H9 (cell line): ENCODE results near the gene TRAIP. TPM values are rescaled to one million over a fixed set of nuclear protein-coding genes. Genes with fewer than 3 reads are reported as not detected.

Experiments used
- DNase-seq: peaks from one replicate; pipeline ENCODE4 v3.0.0-alpha.2; 2017
- H2AFZ ChIP-seq: one replicate; pipeline ENCODE4 v1.6.1; 2013; ENCODE audit warnings: mild to moderate bottlenecking, low read length, control low read depth, moderate library complexity
- H2AK5ac ChIP-seq: 2 replicates; pipeline ENCODE4 v1.6.1; 2013; ENCODE audit warnings: low read length, control low read depth, mixed read lengths; ENCODE audit not compliant: insufficient read length
- H2BK120ac ChIP-seq: one replicate; pipeline ENCODE4 v1.6.1; 2013; ENCODE audit warnings: low read depth, mild to moderate bottlenecking, low read length, control low read depth, inconsistent platforms; ENCODE audit not compliant: poor library complexity, severe bottlenecking
- H2BK12ac ChIP-seq: 2 replicates; pipeline ENCODE4 v1.6.1; 2013; ENCODE audit warnings: low read length, control low read depth, mixed read lengths, low read depth; ENCODE audit not compliant: insufficient read length
- H2BK15ac ChIP-seq: 2 replicates; pipeline ENCODE4 v1.6.1; 2013; ENCODE audit warnings: low read depth, low read length, control low read depth
- H2BK20ac ChIP-seq: one replicate; pipeline ENCODE4 v1.6.1; 2013; ENCODE audit warnings: low read depth, mild to moderate bottlenecking, low read length, control low read depth, inconsistent platforms; ENCODE audit not compliant: poor library complexity, severe bottlenecking
- H2BK5ac ChIP-seq: 2 replicates; pipeline ENCODE4 v1.6.1; 2013; ENCODE audit warnings: low read length, control low read depth, mixed read lengths; ENCODE audit not compliant: insufficient read length
- H3K14ac ChIP-seq: 2 replicates; pipeline ENCODE4 v1.6.1; 2013; ENCODE audit warnings: low read length, control low read depth; ENCODE audit not compliant: insufficient read depth
- H3K18ac ChIP-seq: 2 replicates; pipeline ENCODE4 v1.6.1; 2013; ENCODE audit warnings: low read depth, mild to moderate bottlenecking, mixed read lengths, low read length, control low read depth; ENCODE audit not compliant: insufficient read length
- H3K23ac ChIP-seq: 2 replicates; pipeline ENCODE4 v1.6.1; 2013; ENCODE audit warnings: low read length, control low read depth, mixed read lengths, low read depth; ENCODE audit not compliant: insufficient read length
- H3K23me2 ChIP-seq: 2 replicates; pipeline ENCODE4 v1.6.1; 2013; ENCODE audit warnings: low read depth, mild to moderate bottlenecking, mixed read lengths, low read length, control low read depth; ENCODE audit not compliant: insufficient read length, poor library complexity, severe bottlenecking
- H3K27ac ChIP-seq: 2 replicates; pipeline ENCODE4 v1.5.1; 2013; ENCODE audit warnings: low read length, control low read depth, mixed read lengths, low read depth; ENCODE audit not compliant: insufficient read length
- H3K27me3 ChIP-seq: 2 replicates; pipeline ENCODE4 v1.6.1; 2013; ENCODE audit warnings: low read length, control low read depth, inconsistent platforms; ENCODE audit not compliant: insufficient read depth
- H3K4ac ChIP-seq: 2 replicates; pipeline ENCODE4 v1.6.1; 2013; ENCODE audit warnings: low read depth, mild to moderate bottlenecking, control low read depth, inconsistent platforms, low read length, moderate library complexity
- H3K4me1 ChIP-seq: 2 replicates; pipeline ENCODE4 v1.6.1; 2013; ENCODE audit warnings: low read length, control low read depth, inconsistent platforms; ENCODE audit not compliant: insufficient read depth
- H3K4me2 ChIP-seq: 2 replicates; pipeline ENCODE4 v1.6.1; 2013; ENCODE audit warnings: low read length, control low read depth, mixed read lengths; ENCODE audit not compliant: insufficient read length, insufficient read depth
- H3K56ac ChIP-seq: 2 replicates; pipeline ENCODE4 v1.6.1; 2013; ENCODE audit warnings: low read depth, mild to moderate bottlenecking, mixed read lengths, low read length, control low read depth; ENCODE audit not compliant: insufficient read length
- H3K79me1 ChIP-seq: 2 replicates; pipeline ENCODE4 v1.6.1; 2013; ENCODE audit warnings: low read depth, mild to moderate bottlenecking, moderate library complexity, low read length, control low read depth, inconsistent platforms; ENCODE audit not compliant: insufficient read depth, poor library complexity, severe bottlenecking
- H3K79me2 ChIP-seq: 2 replicates; pipeline ENCODE4 v1.6.1; 2013; ENCODE audit warnings: low read length, control low read depth, inconsistent platforms; ENCODE audit not compliant: insufficient read depth
- H3K9ac ChIP-seq: 2 replicates; pipeline ENCODE4 v1.6.1; 2013; ENCODE audit warnings: low read length, control low read depth, mixed read lengths; ENCODE audit not compliant: insufficient read length; ENCODE audit errors: extremely low read depth
- H3K9me3 ChIP-seq: one replicate; pipeline ENCODE4 v1.6.1; 2013; ENCODE audit warnings: low read depth, low read length, inconsistent platforms; ENCODE audit not compliant: control insufficient read depth
- H3T11ph ChIP-seq: one replicate; pipeline ENCODE4 v1.6.1; 2013; ENCODE audit warnings: mild to moderate bottlenecking, low read length, control low read depth, inconsistent platforms
- H4K20me1 ChIP-seq: one replicate; pipeline ENCODE4 v1.6.1; 2013; ENCODE audit not compliant: control insufficient read depth, insufficient read length, insufficient read depth
- H4K5ac ChIP-seq: 2 replicates; pipeline ENCODE4 v1.6.1; 2013; ENCODE audit warnings: low read depth, mild to moderate bottlenecking, mixed read lengths, low read length, control low read depth; ENCODE audit not compliant: insufficient read length
- H4K8ac ChIP-seq: replicated peaks from 2 replicates; pipeline ENCODE4 v1.6.1; 2013; ENCODE audit warnings: low read length, control low read depth, mixed read lengths, low read depth; ENCODE audit not compliant: insufficient read length
- H4K91ac ChIP-seq: 2 replicates; pipeline ENCODE4 v1.6.1; 2013; ENCODE audit warnings: low read depth, mild to moderate bottlenecking, moderate library complexity, mixed read lengths, low read length, control low read depth; ENCODE audit not compliant: insufficient read length
- H3K27ac Mint-ChIP-seq, 3 experiments: 2 replicates in 2 of 3; 3 replicates in 1 of 3; pipeline ENCODE4 v1.8.0; 2020 to 2021; ENCODE audit warnings: mixed read lengths in 3 of 3, mild to moderate bottlenecking in 1 of 3, moderate library complexity in 1 of 3
- H3K27me3 Mint-ChIP-seq: 2 replicates; pipeline ENCODE4 v1.8.0; 2021; ENCODE audit warnings: low read depth, mild to moderate bottlenecking, moderate library complexity, mixed read lengths
- H3K36me3 Mint-ChIP-seq, 3 experiments: 2 replicates in 2 of 3; 3 replicates in 1 of 3; pipeline ENCODE4 v1.8.0; 2020 to 2021; ENCODE audit warnings: low read depth in 3 of 3, mixed read lengths in 3 of 3; ENCODE audit not compliant: insufficient read depth in 1 of 3
- H3K4me1 Mint-ChIP-seq, 2 experiments: 2 replicates each; pipeline ENCODE4 v1.8.0; 2020; ENCODE audit warnings: mixed read lengths in 2 of 2
- H3K4me3 Mint-ChIP-seq, 2 experiments: 2 replicates in 1 of 2; 3 replicates in 1 of 2; pipeline ENCODE4 v1.8.0; 2020 to 2021; ENCODE audit warnings: mild to moderate bottlenecking in 2 of 2, mixed read lengths in 2 of 2, moderate library complexity in 1 of 2
- H3K9me3 Mint-ChIP-seq, 2 experiments: 2 replicates in 1 of 2; 3 replicates in 1 of 2; pipeline ENCODE4 v1.8.0; 2020; ENCODE audit warnings: mild to moderate bottlenecking in 2 of 2, mixed read lengths in 2 of 2, moderate library complexity in 1 of 2
- WGBS: extraction: QIAGEN DNeasy Blood & Tissue Kit; methylation state at CpG from one replicate; pipeline ENCODE4 v1.1.7; 2013; ENCODE audit warnings: missing lambda C conversion rate, low lambda C conversion rate, mixed read lengths; ENCODE audit not compliant: insufficient read length; ENCODE audit errors: extremely low coverage; 5-methylcytosine and 5-hydroxymethylcytosine counted together
- total RNA-seq: library from RNA; stranded (reverse); gene quantifications from 2 replicates; pipeline ENCODE4 v1.2.1, GENCODE V29; 2021
- TF ChIP-seq, protein P1 (sequence below): fragments of 200-600 bp; sonication (generic); conservative IDR thresholded peaks from 3 replicates; pipeline ENCODE4 v1.8.0; 2021; ENCODE audit warnings: antibody characterized with exemption, mild to moderate bottlenecking

The TRAIP gene
- total RNA-seq, 1 experiment from 2014 or later, result 36.7 TPM

DNA sequence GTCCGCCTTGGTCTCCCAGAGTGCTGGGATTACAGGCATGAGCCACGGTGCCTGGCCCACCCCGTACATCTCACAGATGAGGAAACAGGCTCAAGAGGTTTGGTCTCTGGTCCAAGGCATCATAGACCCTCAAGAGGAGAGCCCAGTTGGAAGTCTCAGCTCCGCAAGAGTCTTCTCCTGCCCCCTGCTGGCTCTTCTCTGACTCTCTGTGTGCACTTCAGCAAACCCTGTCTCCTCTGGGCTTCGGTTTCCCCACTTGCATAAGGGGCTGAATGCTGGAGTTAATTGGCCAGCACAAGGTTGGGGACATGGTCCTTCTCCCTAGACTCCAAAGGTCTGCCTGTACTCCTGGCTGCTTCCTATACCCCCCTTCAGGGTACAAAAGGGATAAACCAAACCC, 43.5 kb upstream of the TRAIP start:
- Histone ChIP-seq H3K18ac (no peak overlapping the region), H3K27ac (no peak overlapping the region), H3K4ac (no peak overlapping the region), H4K20me1 (peaks cover 5% of the 10 kb centered on the region), H3K14ac (no peak overlapping the region), H3T11ph (no peak overlapping the region), H4K91ac (no peak overlapping the region), H3K79me1 (no peaks in the 10 kb centered on the region), H3K56ac (no peak overlapping the region), H2AK5ac (no peak overlapping the region), H3K9me3 (no peaks in the 10 kb centered on the region), H2BK5ac (no peak overlapping the region), H3K79me2 (no peaks in the 10 kb centered on the region), H2BK15ac (no peak overlapping the region), H3K4me2 (no peak overlapping the region), H2BK120ac (no peak overlapping the region), H2BK12ac (no peak overlapping the region), H4K5ac (no peak overlapping the region), H2AFZ (no peak overlapping the region), H3K4me1 (no peaks in the 10 kb centered on the region; the same call in 1 of the 2 replicates), H3K27me3 (no peaks in the 10 kb centered on the region), H4K8ac (no peak overlapping the region), H2BK20ac (no peak overlapping the region), H3K23me2 (no peaks in the 10 kb centered on the region), H3K23ac (no peak overlapping the region), H3K9ac (no peak overlapping the region)
- H3K4me1 Mint-ChIP-seq, result peaks cover 8 to 20% of the 10 kb centered on the region in 2 experiments
- TF ChIP-seq, protein P1, sequence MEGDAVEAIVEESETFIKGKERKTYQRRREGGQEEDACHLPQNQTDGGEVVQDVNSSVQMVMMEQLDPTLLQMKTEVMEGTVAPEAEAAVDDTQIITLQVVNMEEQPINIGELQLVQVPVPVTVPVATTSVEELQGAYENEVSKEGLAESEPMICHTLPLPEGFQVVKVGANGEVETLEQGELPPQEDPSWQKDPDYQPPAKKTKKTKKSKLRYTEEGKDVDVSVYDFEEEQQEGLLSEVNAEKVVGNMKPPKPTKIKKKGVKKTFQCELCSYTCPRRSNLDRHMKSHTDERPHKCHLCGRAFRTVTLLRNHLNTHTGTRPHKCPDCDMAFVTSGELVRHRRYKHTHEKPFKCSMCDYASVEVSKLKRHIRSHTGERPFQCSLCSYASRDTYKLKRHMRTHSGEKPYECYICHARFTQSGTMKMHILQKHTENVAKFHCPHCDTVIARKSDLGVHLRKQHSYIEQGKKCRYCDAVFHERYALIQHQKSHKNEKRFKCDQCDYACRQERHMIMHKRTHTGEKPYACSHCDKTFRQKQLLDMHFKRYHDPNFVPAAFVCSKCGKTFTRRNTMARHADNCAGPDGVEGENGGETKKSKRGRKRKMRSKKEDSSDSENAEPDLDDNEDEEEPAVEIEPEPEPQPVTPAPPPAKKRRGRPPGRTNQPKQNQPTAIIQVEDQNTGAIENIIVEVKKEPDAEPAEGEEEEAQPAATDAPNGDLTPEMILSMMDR, result peak; percentile 67
- DNase-seq, result peak; percentile 75
- WGBS, result no CpG with 5 or more reads among the region's 5 CpGs
- no peaks in the 10 kb centered on the region for H3K27me3 Mint-ChIP-seq
- no peak overlapping the region for H3K4me3 Mint-ChIP-seq
- H3K9me3 Mint-ChIP-seq, result no peaks in the 10 kb centered on the region; a peak in 1 of 5 replicates
- H3K36me3 Mint-ChIP-seq, result peaks cover 0 to 5% (median 3%) of the 10 kb centered on the region in 3 experiments; a peak in 3 of 7 replicates
- H3K27ac Mint-ChIP-seq, result no peak overlapping the region
